ENCODE measurements around the gene GSK3B. TPM values are rescaled to one million over a fixed set of nuclear protein-coding genes. Genes with fewer than 3 reads are reported as not detected.

GSK3B gene
- total RNA-seq, 1 experiment from 2014 or later = 50.0 TPM

GRCh38 chr3:119818937-119819336 is 275.3 kb downstream of the GSK3B start:
- H3K79me2 ChIP-seq (ENCODE audit: insufficient read depth, low read length) = no peaks in the 10 kb centered on the region
- CTCF ChIA-PET = no interaction called here

GRCh38 chr3:119817583-119818363 is 276.5 kb downstream of the GSK3B start:
- no peak overlapping the region for H3K9ac ChIP-seq (ENCODE audit: low read length)
- POLR2A ChIA-PET = no interaction called here
- H3K4me1 ChIP-seq (ENCODE audit: control insufficient read depth in 1 of 2, insufficient read depth in 2 of 2, low read length in 2 of 2) = no peaks in the 10 kb centered on the region
- no peak overlapping the region for H2AFZ ChIP-seq (ENCODE audit: low read depth, low read length, poor library complexity, severe bottlenecking)
- BruUV-seq (replicated peaks) = no TSS peak
- RAD21 ChIA-PET (ENCODE audit: low non-redundant PET in 1 of 2, low total read pairs in 2 of 2, uncharacterized antibody in 2 of 2, unreplicated experiment in 2 of 2) = no interaction called here
- H3K9me2 ChIP-seq (ENCODE audit: insufficient read depth) = no peaks in the 10 kb centered on the region
- ATAC-seq (no peak), DNase-seq (ENCODE audit: low read depth, low spot score) (no peak)
- no peak for TF ChIP-seq CEBPB (IDR thresholded peaks at IDR 0.05; ENCODE audit: low read depth)
- TF ChIP-seq JUND (IDR thresholded peaks at IDR 0.05) = no peak
- TF ChIP-seq TCF7L2 (IDR thresholded peaks at IDR 0.05; ENCODE audit: borderline replicate concordance, extremely low read depth, insufficient read depth, insufficient read length) = no peak
- TF ChIP-seq SRF (IDR thresholded peaks at IDR 0.05; ENCODE audit: low read depth) = no peak
- TF ChIP-seq YY1 (IDR thresholded peaks at IDR 0.05; ENCODE audit: extremely low read depth, insufficient replicate concordance, low read depth, low read length) = no peak
- no peak for TF ChIP-seq ATF3 (IDR thresholded peaks at IDR 0.05)
- TF ChIP-seq FOSL1 (IDR thresholded peaks at IDR 0.05; ENCODE audit: low read depth) = no peak
- no peak for TF ChIP-seq CBX3 (IDR thresholded peaks at IDR 0.05; ENCODE audit: low read depth)
- no peak for TF ChIP-seq EZH2 (IDR thresholded peaks at IDR 0.05)
- no peak for TF ChIP-seq SIN3A (IDR thresholded peaks at IDR 0.05; ENCODE audit: low read depth)
- TF ChIP-seq EGR1 (IDR thresholded peaks at IDR 0.05; ENCODE audit: low read depth) = no peak
- no peak for TF ChIP-seq REST (IDR thresholded peaks at IDR 0.05; ENCODE audit: low read depth)
- TF ChIP-seq POLR2A (IDR thresholded peaks at IDR 0.05; ENCODE audit: borderline replicate concordance, extremely low read depth, insufficient read depth, insufficient read length) = no peak
- TF ChIP-seq ZFX (IDR thresholded peaks at IDR 0.05) = no peak
- TF ChIP-seq EZH2phosphoT487 (IDR thresholded peaks at IDR 0.05; ENCODE audit: borderline replicate concordance) = no peak
- TF ChIP-seq POLR2AphosphoS5 (IDR thresholded peaks at IDR 0.05; ENCODE audit: low read depth, low read length) = no peak
- TF ChIP-seq ELF1 (IDR thresholded peaks at IDR 0.05; ENCODE audit: borderline replicate concordance, low read depth) = no peak
- no peak for TF ChIP-seq SP1 (IDR thresholded peaks at IDR 0.05; ENCODE audit: low read depth)
- TF ChIP-seq RAD21 (IDR thresholded peaks at IDR 0.05; ENCODE audit: low read depth) = no peak
- H3K4me2 ChIP-seq (ENCODE audit: low read length) = no peak overlapping the region
- no peaks in the 10 kb centered on the region for H3K27me3 ChIP-seq (ENCODE audit: insufficient read depth, low read length)
- H3K36me3 ChIP-seq (ENCODE audit: control insufficient read depth in 1 of 2, insufficient read depth in 2 of 2, low read length in 2 of 2) = no peaks in the 10 kb centered on the region
- CTCF ChIA-PET = no interaction called here
- H3K79me2 ChIP-seq (ENCODE audit: insufficient read depth, low read length) = no peaks in the 10 kb centered on the region
- H4K20me1 ChIP-seq (ENCODE audit: insufficient read depth) = no peaks in the 10 kb centered on the region
- no peak overlapping the region for H3K4me3 ChIP-seq (replicated peaks in 1 of 2; ENCODE audit: low read depth in 1 of 2, low read length in 2 of 2)
- H3K27ac ChIP-seq (ENCODE audit: low read depth, low read length) = no peak overlapping the region
- no peaks in the 10 kb centered on the region for H3K9me3 ChIP-seq (ENCODE audit: control insufficient read depth in 1 of 2, insufficient read depth in 1 of 2, low read depth in 1 of 2, low read length in 2 of 2)
- intact Hi-C loops (cut with micrococcal nuclease) = no loop called here

More at GRCh38 chr3:119818937-119819336, 275.3 kb downstream of the GSK3B start:
- DNase-seq (ENCODE audit: low read depth, low spot score) = no peak
- BruUV-seq (replicated peaks) = no TSS peak
- TF ChIP-seq JUND (IDR thresholded peaks at IDR 0.05) (no peak), RAD21 (IDR thresholded peaks at IDR 0.05; ENCODE audit: low read depth) (no peak), CEBPB (IDR thresholded peaks at IDR 0.05; ENCODE audit: low read depth) (no peak), EGR1 (IDR thresholded peaks at IDR 0.05; ENCODE audit: low read depth) (no peak), FOSL1 (IDR thresholded peaks at IDR 0.05; ENCODE audit: low read depth) (no peak), POLR2AphosphoS5 (IDR thresholded peaks at IDR 0.05; ENCODE audit: low read depth, low read length) (no peak)
- H3K36me3 ChIP-seq (ENCODE audit: control insufficient read depth in 1 of 2, insufficient read depth in 2 of 2, low read length in 2 of 2) = no peaks in the 10 kb centered on the region
- H3K4me3 ChIP-seq (replicated peaks in 1 of 2; ENCODE audit: low read depth in 1 of 2, low read length in 2 of 2) = no peak overlapping the region
- H2AFZ ChIP-seq (ENCODE audit: low read depth, low read length, poor library complexity, severe bottlenecking) = no peak overlapping the region
- no peak overlapping the region for H3K27ac ChIP-seq (ENCODE audit: low read depth, low read length)
- ATAC-seq = no peak
- intact Hi-C loops (cut with micrococcal nuclease) = no loop called here
- H3K9ac ChIP-seq (ENCODE audit: low read length) = no peak overlapping the region
- H3K9me2 ChIP-seq (ENCODE audit: insufficient read depth) = no peaks in the 10 kb centered on the region
- ChIA-PET POLR2A (no interaction called here), RAD21 (ENCODE audit: low non-redundant PET in 1 of 2, low total read pairs in 2 of 2, uncharacterized antibody in 2 of 2, unreplicated experiment in 2 of 2) (no interaction called here)
- H3K4me1 ChIP-seq (ENCODE audit: control insufficient read depth in 1 of 2, insufficient read depth in 2 of 2, low read length in 2 of 2) = no peaks in the 10 kb centered on the region
- H3K4me2 ChIP-seq (ENCODE audit: low read length) = no peak overlapping the region
- no peaks in the 10 kb centered on the region for H4K20me1 ChIP-seq (ENCODE audit: insufficient read depth)
- H3K9me3 ChIP-seq (ENCODE audit: control insufficient read depth in 1 of 2, insufficient read depth in 1 of 2, low read depth in 1 of 2, low read length in 2 of 2) = no peaks in the 10 kb centered on the region
- no peaks in the 10 kb centered on the region for H3K27me3 ChIP-seq (ENCODE audit: insufficient read depth, low read length)

All from HCT116 (cell line).